Hindlimb muscle (tissue), 1 donor: ENCODE measurements around the gene SH3BP1. TPM values are rescaled to one million over a fixed set of nuclear protein-coding genes. Genes with fewer than 3 reads are reported as not detected.
A peak's percentile ranks its signal among the peaks of the same experiment; 100 is the strongest.
"Not testable (repeated sequence)": the region's sequence is repeated elsewhere in the genome, so short reads cannot be mapped to it uniquely, and the experiment has no call there.

Source experiments
- DNase-seq: peaks from one replicate; pipeline ENCODE4 v3.0.0-alpha.2; 2013
- polyA plus RNA-seq: library from polyadenylated mRNA; unstranded; fragments of 120-200 nt; gene quantifications from one replicate; pipeline ENCODE4 v1.2.1, GENCODE V29; 2013; ENCODE audit not compliant: insufficient read length

The SH3BP1 gene
- polyA plus RNA-seq, 1 donor: 7.1 TPM

DNA sequence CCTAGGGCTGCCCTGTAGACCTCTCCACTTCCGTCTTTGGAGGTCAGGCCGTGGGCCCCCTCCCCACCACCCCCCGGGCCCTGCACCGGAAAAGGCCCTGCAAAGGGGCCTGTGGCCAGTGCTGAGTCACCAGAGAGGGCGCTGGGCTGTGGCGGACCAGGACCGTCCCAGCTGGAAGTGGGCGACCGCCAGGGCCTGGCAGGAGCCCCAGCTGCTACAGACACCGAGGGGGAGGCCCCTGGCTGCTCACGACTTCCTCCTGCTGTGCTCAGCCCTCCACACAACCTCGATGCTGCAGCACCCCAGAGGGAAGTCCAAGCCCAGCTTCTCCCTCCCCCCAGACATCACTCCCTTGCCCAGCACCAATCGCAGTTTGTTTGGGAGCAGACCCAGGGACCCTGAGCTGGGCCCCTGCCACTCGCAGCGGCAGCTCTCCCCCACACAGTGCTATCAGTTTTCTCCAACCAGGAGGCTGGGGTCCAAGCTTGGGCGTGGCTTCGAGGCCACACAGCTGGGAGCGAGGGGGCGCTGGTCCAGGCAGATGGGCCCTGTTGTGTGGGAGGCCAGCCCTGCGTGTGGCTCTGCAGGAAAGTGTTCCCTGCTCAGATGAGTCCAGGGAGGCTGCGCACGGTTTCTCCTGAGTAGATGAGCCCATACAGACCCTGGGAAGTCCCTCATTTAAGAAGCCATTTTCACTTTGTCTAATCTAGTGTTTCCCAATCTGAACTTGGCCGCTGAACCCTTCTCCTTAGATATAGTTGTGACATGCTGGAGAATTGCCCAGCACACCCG is 5.6 kb upstream of the SH3BP1 start:
- peak; percentile 93 for DNase-seq

DNA sequence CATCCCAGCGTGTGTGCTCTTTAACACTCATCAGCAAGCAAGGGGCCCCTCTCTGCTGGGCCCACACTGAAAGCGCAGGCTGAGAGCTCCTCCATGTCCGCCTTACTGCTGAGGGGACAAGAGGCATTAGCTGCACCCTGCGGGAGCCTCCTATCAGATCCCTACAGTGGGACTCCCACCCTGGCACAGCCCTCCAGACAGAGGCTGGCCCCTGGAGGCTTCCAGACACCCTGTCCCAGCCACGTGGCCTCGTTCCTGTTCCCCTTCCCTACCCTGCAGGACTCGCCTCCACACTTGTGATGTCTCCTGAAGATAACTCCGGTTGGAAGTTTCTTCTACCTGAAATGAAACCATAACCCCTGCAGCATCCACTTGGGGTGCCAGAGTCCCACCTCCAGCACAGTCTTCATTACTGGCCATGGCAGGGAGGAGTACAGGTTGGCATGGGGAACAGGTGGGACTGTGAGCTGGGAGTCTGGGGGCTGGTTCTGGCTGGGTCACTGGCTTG is 5.0 kb upstream of the SH3BP1 start:
- DNase-seq: no peak

DNA sequence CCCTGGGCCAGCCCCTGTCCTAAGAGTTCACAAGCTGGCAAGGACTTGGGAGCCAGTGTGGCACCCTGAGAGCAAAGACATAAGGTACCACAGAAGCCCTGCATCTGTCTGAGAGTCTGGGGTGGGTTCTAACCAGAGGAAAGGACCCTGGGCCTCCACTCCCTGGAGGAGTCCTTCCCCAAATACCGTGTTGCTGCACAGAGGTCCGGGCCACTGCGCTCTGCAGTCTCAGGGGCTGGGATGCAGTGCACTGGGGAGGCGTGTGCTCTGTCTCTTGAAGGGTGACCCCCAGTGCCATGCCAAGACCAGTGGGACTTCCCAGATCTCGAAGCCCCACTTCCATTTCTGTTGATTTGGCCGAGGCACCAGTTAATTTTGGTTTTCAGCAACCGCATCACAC is 4.3 kb upstream of the SH3BP1 start:
- DNase-seq: no peak

DNA sequence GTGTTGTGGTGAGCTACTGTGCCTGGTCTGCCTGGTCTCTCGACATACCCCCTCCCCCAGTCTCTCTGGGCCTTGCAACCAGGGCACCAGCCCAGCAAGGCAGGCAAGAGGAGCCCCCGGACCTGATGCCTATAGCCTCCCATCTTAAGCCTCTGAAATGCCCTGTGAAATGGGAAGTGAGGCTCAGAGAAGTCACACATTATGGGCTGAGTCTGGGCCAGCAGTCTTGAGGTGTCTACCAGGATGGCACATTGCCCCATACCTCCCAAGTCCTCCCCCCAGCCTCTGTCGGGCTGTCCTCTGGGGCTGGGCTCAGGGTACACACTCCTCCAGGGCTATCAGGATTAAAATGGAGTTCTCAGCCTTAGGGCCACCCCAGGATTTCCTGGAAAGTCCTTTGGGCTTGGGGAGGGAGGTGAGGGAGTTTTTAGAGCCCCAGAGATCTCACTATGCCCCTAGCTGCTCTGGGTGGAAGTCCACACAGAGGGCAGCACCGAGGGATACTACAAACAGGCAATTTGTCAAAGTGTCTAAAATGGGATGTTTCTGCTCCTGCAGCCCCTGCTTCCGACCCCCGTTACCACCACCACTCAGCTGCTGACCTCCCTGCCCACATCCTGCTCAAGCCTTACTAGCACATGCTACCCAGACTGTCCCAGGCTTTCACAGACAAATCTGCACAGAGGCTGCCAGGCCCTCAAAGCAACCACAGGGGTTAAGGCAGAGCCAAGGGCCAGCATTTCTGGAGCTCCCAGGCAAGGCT is 3.1 kb upstream of the SH3BP1 start:
- DNase-seq: no peak

DNA sequence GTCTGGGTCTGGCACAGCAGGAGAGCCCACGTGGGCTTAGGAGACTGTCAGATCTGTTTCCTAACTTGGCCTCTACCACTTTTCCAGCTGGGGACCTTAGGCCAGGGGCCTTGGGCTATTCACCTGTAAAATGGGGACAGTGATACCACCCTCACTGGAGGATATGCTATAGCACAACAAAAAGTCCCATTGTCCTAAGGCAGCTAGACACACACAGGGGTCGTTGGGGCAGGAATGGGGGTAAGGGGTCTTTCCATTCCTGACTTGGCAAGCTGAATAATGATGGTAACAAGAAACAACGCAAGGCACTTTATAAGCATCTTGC is 2.6 kb upstream of the SH3BP1 start:
- DNase-seq: no peak

DNA sequence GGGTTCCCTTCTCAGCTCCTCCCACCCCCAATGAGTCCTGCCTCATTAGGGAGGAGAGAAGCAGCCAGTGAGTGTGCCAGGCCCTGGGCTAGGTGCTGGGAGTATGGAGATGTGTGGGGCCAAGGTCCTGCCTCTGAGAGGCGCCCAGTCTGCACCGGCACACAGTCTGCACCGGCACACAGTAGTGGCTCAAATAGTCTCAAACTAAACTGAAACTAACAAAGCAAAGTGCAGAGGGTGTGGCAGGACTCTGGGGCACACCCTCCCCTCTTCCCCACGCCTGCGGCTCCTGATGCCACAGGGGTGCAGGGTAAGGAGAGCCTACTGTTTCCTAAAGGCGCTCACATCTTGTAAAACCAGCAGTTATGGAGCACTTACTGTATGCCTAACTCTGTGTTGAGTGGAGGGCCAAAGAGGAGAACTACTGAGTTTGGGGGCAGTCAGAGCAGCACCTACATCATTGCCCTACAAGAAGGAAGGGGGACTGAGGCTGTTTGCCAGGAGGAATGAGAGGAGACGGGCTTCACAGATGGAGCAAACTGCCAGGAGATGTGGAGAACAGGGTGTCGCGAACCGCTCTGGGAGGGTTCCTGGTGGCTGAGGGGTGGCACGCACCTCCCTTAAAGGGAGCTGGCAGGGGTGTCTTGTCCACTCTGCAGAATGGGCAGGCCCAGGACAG is 939 bp upstream of the SH3BP1 start:
- DNase-seq: no peak

DNA sequence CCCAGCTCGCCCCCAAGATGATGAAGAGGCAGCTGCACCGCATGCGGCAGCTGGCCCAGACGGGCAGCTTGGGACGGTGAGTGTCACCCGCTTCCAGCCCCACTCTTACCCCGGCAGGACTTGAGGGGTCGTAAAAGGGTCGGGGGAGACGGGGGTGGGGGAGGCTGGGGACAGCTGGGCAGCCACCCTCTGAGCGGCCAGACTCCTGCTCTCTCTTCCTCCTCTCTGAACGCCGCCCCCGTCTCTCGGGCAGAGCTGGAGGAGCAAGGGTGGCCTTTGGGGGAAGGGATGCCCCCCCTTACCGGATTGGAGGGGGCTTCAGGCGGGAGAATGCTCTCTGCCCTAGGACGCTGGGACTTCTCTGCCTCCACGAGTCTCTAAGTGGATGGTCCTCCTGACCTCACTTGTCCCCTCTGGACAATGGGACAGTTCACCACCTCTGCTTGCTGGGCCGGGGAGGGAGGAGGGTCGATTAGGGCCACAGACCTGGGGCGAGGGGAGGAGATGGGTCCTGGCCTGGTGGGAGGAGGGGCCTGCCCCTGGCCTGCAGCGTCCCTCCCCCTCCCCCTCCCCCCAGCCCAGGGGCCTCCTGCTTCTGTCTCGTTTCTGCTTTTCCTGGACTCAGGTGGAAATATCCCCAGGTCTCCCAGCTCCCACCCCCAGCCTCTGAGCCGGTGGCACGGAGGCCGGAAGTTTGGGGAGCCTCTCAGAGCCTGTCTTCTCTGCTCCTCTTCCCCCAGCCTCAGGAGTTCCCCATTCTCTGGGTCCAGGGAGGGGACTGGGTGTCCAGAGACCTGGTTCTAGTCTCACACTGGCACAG is 512 bp downstream of the SH3BP1 start:
- no peak for DNase-seq

DNA sequence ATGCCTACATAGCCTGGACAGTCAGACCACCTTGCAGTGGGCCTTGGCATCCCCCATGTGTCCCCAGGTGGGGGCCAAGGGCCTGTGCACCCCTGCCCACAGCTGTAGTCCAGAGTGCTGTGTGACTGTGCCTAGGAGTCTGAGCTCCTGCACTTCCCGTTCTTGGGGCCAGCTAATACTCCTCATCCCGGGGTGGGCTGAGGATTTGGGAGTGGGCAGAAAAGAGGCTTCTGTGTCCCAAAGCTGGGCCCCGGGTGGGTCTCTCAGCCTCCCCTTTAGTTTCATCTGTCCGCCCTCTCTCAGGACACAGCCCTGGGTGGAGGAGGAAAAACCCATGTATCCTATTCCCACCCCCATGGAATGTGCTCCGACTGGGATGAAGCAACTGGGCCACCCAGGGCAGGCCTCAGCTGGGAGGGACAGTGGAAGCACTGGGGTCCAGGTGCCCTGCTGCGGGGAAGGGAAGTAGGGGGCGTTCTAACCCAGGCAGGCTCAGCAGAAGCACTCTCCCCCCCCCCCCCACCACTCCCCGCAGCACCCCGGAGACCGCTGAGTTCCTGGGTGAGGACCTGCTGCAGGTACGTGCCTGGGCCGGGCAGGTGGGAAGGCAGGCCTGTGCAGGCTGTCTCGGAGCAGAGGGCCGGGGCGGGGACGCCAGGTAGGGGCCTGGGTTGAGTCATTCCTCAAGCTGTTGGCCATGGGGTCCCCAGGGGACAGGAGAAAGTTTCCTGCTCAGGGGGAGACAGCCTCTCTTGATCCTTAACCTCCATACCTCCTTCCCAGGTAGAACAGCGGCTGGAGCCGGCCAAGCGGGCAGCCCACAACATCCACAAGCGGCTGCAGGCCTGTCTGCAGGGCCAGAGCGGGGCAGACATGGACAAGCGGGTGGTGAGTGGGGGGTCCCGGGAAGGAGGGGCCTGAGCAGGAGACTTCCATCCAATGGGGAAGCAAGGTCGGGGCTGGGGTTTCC is 1.4 kb downstream of the SH3BP1 start:
- no peak for DNase-seq

DNA sequence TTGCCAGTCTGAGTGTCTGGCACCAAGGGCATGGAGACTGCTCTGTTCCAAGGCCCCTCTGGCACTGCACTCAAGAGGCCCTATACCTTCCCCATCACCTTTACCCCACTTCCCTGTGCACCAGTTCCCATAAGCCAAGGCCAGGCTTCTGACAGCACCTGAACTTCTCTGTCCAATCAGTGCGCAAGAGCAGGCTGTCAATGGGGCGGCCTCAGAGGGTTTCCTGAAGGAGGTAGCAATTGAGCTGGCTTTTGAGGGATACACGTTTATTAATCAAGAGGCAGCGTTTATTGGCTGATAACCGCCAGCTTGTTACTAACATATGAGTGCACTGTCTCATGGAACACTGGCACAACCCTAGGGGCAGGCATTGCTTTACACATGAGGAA is 2.1 kb downstream of the SH3BP1 start:
- DNase-seq: no peak

DNA sequence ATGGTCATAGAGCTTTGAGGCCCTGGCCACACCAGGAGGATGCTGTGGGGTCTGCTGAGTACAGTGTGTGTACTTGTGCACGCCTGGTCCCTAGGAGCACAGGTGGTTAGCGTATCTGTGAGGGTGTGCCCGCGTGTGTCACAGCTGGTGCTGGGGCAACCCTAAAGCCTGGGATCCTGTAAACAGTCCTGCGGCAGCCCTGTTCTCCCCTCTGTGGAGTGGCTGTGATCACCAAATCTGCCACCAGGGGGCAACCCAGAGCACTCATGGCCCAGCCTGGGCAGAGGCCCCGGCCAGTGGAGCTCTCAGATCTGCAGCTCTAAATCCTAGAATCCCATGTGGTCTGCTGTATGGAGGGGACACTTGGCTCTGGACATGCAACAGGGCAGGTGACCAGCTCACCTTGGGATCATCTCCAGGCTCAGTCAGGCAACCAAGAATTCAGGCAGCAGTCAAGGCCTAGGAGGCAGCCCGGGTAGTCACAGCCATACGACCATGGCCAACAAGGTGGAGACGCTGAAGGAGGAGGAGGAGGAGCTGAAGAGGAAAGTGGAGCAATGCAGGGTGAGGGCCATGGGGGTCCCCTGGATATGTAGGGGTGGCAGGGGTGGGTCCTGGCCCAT is 3.9 kb downstream of the SH3BP1 start:
- peak; percentile 80 for DNase-seq

DNA sequence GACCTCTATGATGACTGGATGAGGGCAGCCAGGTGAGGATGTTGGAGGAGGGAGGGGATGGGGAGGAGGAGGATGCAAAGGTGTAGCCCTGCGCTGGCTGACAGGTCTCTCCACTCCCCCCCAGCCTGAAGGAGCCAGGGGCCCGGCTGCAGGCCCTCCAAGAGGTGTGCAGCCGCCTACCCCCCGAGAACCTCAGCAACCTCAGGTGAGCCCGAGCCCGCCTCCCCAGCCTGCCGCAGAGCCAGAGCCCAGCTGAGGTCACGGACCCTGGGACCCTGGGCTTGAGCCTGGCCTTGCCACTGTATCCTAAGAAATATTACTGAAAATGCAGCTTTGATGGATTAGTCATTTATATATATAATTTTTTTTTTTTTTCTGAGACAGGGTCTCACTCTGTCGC is 7.8 kb downstream of the SH3BP1 start:
- no peak for DNase-seq

DNA sequence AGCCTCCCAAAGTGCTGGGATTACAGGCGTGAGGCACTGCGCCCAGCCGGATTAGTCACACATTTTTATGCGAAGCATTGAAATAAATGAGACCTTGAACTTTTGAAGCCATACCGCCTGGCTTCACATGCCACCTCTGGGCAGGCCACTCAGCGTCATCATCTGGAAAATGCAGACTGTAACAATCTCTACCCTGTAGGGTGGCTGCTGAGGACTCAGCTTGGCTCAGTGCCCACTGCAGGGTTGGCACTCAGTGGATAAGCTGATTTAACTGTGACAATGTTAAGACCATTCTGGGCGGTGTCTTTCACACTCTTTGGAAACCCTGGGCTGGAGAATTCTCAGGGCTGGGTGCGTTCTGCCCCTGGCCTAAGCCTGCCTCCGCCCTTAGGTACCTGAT is 8.5 kb downstream of the SH3BP1 start:
- no peak for DNase-seq

DNA sequence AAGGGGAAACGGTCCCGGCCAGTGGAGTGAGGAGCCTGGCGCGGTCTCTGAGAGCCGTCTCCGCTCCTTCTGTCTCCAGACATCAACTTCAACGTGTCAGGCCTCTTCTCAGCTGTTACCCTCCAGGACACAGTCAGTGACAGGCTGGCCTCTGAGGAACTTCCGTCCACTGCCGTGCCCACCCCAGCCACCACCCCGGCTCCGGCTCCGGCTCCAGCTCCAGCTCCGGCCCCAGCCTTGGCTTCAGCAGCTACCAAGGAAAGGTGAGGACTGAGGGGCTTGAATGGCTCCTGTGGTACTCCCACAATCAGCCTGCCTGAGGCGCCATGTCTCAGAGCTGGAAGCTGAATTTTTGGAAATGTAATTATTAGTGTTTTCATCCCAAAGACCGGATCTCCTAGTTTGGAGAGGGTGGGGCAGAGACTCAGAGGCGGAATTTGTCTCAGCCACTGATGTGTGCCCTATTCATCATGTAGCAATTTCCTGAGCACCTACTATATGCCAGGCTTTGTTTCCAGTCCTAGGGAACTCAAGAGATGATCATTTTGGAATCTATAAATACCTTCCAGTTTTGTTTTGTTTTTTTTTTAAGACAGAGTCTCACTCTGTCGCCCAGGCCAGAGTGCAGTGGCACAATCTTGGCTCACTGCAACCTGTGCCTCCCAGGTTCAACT is 11.1 kb downstream of the SH3BP1 start:
- DNase-seq: no peak

DNA sequence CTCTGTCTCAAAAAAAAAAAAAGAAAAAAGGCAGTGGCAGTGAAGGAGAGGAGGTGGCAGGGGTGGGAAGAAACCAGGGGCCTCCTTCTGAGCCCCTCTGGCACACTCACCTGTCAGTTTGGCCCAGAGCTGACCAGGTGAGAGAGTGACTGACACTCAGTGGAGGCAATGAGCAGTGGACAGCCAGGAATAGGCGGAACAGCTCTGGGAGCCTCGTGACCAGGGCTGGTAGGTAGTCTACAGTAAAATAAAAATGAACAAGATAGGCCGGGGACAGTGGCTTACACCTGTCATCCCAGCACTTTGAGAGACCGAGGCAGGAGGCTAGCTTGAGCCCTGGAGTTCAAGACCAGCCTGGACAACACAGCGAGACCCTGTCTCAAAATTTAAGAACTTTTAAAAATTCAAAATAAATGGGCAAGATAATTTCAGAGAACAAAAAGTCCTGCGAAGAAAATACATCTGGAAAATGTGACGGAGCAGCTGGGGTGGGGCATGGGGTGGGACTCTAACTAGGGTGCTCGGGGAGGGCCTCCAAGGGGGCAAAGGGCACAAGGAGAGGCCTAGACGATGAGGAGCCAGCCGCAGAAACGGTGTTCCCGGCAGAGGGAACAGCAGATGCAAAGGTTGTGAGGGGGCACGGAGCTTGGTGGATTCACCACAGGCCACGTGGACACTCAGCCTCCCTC is 15.2 kb downstream of the SH3BP1 start:
- no peak for DNase-seq

DNA sequence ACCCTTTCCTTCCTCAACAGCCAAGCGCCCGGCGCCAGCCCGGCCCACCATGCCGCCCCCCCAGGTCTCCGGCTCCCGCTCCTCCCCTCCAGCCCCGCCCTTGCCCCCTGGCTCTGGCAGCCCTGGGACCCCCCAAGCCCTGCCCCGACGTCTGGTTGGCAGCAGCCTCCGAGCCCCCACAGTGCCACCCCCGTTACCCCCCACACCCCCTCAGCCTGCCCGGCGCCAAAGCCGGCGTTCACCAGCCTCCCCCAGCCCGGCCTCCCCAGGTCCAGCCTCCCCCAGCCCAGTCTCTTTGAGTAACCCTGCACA is 15.7 kb downstream of the SH3BP1 start:
- no peak for DNase-seq

DNA sequence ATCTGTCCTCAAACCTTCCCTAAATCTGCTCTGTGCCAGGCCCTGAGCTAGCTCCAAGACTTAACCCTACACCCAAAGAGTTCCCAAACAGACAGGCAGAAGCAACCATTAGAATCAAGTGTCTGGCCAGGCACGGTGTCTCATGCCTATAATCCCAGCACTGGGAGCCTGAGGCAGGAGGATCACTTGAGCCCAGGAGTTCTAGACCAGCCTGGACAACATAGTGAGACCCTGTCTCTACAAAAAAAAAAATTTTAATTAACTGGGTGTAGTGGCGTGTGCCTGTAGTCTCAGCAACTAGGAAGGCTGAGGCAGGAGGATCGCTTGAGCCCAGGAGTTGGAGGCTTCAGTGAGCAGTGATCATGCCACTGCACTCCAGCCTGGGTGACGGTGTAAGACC is 17.1 kb downstream of the SH3BP1 start:
- DNase-seq: not testable (repeated sequence)

DNA sequence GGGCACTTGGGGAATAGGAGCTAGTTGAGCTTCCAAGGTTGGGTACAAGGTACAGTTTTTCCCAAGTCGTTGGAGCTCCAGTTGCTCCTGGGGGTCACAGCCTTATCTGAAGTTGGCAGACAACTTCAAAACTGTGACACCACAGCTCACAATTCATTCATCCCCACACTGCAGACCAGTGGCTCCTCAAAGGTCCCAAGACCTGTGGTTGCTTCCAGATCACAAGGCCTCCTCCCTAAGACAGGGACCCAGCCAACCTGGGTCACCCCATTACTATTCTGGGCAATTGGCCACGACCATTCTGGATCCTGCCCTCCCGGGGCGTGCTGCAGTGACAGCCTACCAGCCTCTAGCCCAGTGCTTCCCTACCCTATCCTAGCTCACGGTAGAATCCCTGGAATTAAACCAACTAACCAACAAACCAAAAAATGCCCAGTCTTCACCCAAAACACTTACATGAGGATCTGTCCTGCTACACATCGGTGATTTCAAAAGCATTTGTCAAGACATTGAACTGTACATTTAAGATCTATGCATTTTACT is 18.2 kb downstream of the SH3BP1 start:
- no peak for DNase-seq

DNA sequence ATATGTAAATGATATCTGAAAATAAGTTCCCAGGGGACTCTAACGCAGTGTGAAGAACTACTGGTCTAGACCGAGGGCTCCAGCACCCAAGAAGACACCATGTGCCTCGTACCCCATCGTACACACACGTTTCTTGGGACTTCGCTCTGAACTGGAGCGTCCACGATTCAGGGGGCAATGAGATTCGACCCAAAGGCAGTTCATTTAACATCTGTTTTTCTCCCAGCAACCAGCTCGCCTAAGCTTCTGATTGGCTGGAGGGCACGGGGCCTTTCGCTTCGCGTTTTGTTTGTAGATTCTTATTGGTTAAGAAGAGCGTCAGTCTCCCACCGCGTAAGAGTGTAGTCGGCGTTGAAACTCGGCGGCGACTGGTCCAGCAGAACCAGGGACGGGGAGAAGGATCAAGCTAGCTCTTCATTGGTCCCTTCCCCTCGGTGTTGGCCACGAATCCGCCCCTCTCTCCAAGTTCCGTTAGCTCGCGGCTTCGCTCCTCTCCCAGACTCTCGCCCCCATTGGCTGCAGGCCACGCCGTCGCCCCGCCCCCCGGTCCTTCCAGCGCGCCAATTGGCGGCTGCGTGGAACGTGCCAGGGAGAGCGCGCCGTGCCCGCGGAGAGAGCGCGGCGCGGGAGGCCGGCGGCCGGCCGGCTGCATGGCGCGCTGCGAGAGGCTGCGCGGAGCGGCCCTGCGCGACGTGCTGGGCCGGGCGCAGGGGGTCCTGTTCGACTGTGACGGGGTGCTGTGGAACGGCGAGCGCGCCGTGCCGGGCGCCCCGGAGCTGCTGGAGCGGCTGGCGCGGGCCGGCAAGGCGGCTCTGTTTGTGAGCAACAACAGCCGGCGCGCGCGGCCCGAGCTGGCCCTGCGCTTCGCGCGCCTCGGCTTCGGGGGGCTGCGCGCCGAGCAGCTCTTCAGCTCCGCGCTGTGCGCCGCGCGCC is 18.9 kb downstream of the SH3BP1 start, which contains the start of gene PDXP:
Gene PDXP (plus strand): TSS at position 591 of the 933 bp plus-strand sequence. CDS start 60 bp downstream, at position 651.
- peak; percentile 100 for DNase-seq
